CD4-positive, alpha-beta T cell (primary cell): ENCODE measurements around the gene GNA15. TPM values are rescaled to one million over a fixed set of nuclear protein-coding genes. Genes with fewer than 3 reads are reported as not detected.

Experiments used
- ATAC-seq: fragments of 200-7000 bp; cut with Tn5 transposase; one replicate; pipeline ENCODE4 v1.10.0; 2022; ENCODE audit warnings: mild to moderate bottlenecking; ENCODE audit not compliant: poor library complexity
- CTCF ChIA-PET: fragments of 350-600 bp; sonication (Branson Sonifier 250); formaldehyde crosslinking; loops from one replicate; lab custom pipeline; 2021; ENCODE audit warnings: antibody characterized with exemption, inconsistent platforms; lab: Charles Lee
- POLR2A ChIA-PET: fragments of 350-600 bp; sonication (Branson Sonifier 250); formaldehyde crosslinking; loops from one replicate; lab custom pipeline; 2021; ENCODE audit warnings: antibody characterized with exemption, inconsistent platforms; lab: Charles Lee
- DNase-seq, 14 experiments: peaks; one replicate each; pipeline ENCODE4 v3.0.0-alpha.2; 2013 to 2020; ENCODE audit warnings: mixed read lengths in 2 of 14
- H3K27ac ChIP-seq, 2 donors: one replicate each; pipeline versions ENCODE4 v1.5.1 to v1.7.0; 2013; ENCODE audit warnings: low read length in 2 of 2, low read depth in 1 of 2, mild to moderate bottlenecking in 1 of 2
- H3K27me3 ChIP-seq, 2 experiments: 1 replicate in 1 of 2; 2 replicates in 1 of 2; pipeline versions ENCODE4 v1.6.1 to v1.7.0; 2013; ENCODE audit warnings: low read length in 2 of 2, control low read depth in 1 of 2, mild to moderate bottlenecking in 1 of 2, moderate library complexity in 1 of 2; ENCODE audit not compliant: insufficient read depth in 2 of 2, control insufficient read depth in 1 of 2
- H3K36me3 ChIP-seq: one replicate; pipeline ENCODE4 v1.6.1; 2013; ENCODE audit warnings: low read length, control low read depth; ENCODE audit not compliant: insufficient read depth
- H3K4me1 ChIP-seq: one replicate; pipeline ENCODE4 v1.6.1; 2013; ENCODE audit warnings: low read length, control low read depth; ENCODE audit not compliant: insufficient read depth
- H3K4me3 ChIP-seq: one replicate; pipeline ENCODE4 v1.5.1; 2013; ENCODE audit warnings: mild to moderate bottlenecking, low read length, moderate library complexity
- H3K9me3 ChIP-seq, 2 experiments: 1 replicate in 1 of 2; 2 replicates in 1 of 2; pipeline versions ENCODE4 v1.6.1 to v1.7.0; 2013; ENCODE audit warnings: low read length in 2 of 2, mild to moderate bottlenecking in 2 of 2, control low read depth in 1 of 2, moderate library complexity in 1 of 2; ENCODE audit not compliant: control insufficient read depth in 1 of 2, insufficient read depth in 1 of 2
- H3K27ac Mint-ChIP-seq: one replicate; pipeline ENCODE4 v1.8.0; 2020; ENCODE audit warnings: mixed read lengths
- H3K27me3 Mint-ChIP-seq: one replicate; pipeline ENCODE4 v1.8.0; 2021; ENCODE audit warnings: mixed read lengths
- H3K36me3 Mint-ChIP-seq: one replicate; pipeline ENCODE4 v1.8.0; 2021; ENCODE audit warnings: low read depth, mixed read lengths
- H3K4me1 Mint-ChIP-seq: one replicate; pipeline ENCODE4 v1.8.0; 2021; ENCODE audit warnings: low read depth, mixed read lengths
- H3K4me3 Mint-ChIP-seq: one replicate; pipeline ENCODE4 v1.8.0; 2020; ENCODE audit warnings: mild to moderate bottlenecking, mixed read lengths
- H3K9me3 Mint-ChIP-seq: one replicate; pipeline ENCODE4 v1.8.0; 2020; ENCODE audit warnings: mixed read lengths
- CTCF ChIP-seq: fragments of 200-600 bp; IDR thresholded peaks from one replicate; pipeline ENCODE4 v1.8.0; 2022; ENCODE audit warnings: antibody characterized with exemption, mild to moderate bottlenecking
- intact Hi-C, 2 experiments: fragments of 100-400 bp; cut with DNase I in 1 of 2; cut with micrococcal nuclease in 1 of 2; formaldehyde crosslinking; loops; one replicate each; pipeline versions ENCODE4 v1.15.1 to v1.9.0; 2023 to 2025; cut with DNase I, micrococcal nuclease
- total RNA-seq, 174 experiments: library from RNA in 2 of 174; stranded (reverse) in 2 of 174; gene quantifications; one replicate each; pipeline ENCODE4 v1.2.3 and lab custom pipeline; 2021 to 2026

The GNA15 gene
- total RNA-seq, 2 experiments from 2014 or later = 12.1 to 14.9 TPM

DNA sequence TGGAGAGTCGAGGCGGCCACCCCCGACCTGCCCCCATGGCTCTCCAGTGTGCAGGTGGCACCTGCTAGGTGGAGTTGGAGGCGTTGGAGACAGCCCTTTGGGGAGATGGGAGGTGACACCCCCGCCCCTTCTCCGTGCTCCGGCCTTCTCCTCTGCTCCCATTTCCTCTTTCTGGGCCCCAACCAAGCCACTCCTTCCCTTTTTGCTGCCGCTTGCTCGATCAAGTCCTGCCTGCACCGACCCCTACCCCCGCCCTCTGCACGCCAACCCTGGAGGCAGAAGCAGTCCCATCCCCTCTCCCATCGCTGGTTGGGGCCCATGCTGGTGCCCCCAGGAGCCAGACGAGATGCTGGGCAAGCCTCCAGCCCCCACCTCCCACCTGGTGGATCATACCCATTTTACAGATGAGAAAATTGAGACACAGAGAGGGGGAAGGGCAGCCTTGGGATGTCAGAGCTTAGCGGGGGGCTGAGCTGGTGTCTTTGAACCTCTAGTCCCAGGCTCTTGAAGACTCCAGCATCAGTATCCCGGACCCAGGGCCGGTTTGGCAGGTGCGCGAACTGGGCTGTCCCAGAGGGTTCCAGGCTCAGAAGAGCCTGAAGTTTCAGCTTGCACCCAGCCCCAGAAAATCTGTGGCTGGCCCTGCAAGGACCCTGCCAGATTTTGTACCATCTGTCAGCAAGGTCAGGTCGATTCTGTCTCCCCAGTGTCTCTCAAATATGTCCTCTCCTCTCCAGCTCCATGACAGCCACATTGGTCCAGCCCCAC lies 10.3 kb downstream of the GNA15 start:
- Mint-ChIP-seq H3K27ac (no peak overlapping the region), H3K4me3 (no peak overlapping the region), H3K9me3 (no peaks in the 10 kb centered on the region), H3K27me3 (no peaks in the 10 kb centered on the region), H3K36me3 (no peaks in the 10 kb centered on the region), H3K4me1 (no peaks in the 10 kb centered on the region)
- ChIA-PET CTCF (interaction anchor here (0.7 to 1.6 kb wide), 4 partner anchors 17 to 43 kb away, joined by 3 to 7 read pairs (median 4); no protein-coding TSS in a partner anchor), POLR2A (no interaction called here)
- Histone ChIP-seq H3K9me3 (no peaks in the 10 kb centered on the region), H3K4me3 (no peak overlapping the region), H3K4me1 (peaks cover 26% of the 10 kb centered on the region), H3K36me3 (peaks cover 5% of the 10 kb centered on the region), H3K27ac (no peak overlapping the region), H3K27me3 (no peaks in the 10 kb centered on the region)
- intact Hi-C loops = loop anchor here (1.0 kb wide), 1 partner anchor 17 kb away; no protein-coding TSS in a partner anchor
- no peak for ATAC-seq
- DNase-seq = peak in 2 of 14 experiments; percentile 51 to 55
- no peak for TF ChIP-seq CTCF

- Mint-ChIP-seq H3K9me3 (no peaks in the 10 kb centered on the region), H3K36me3 (no peaks in the 10 kb centered on the region), H3K4me3 (no peak overlapping the region), H3K4me1 (no peaks in the 10 kb centered on the region), H3K27me3 (no peaks in the 10 kb centered on the region), H3K27ac (no peak overlapping the region)
- POLR2A ChIA-PET = no interaction called here
- no peaks in the 10 kb centered on the region for H3K27me3 ChIP-seq
- ATAC-seq (peak; percentile 75), DNase-seq (peak; percentile 43 to 81 (median 68))
- TF ChIP-seq CTCF = peak; percentile 84
- peaks cover 20% of the 10 kb centered on the region for H3K4me1 ChIP-seq
- peaks cover 5% of the 10 kb centered on the region for H3K36me3 ChIP-seq
- H3K4me3 ChIP-seq = no peak overlapping the region
- intact Hi-C loops = loop anchor here (1.0 kb wide), 1 partner anchor 17 kb away; no protein-coding TSS in a partner anchor
- H3K9me3 ChIP-seq = no peaks in the 10 kb centered on the region
- CTCF ChIA-PET = interaction anchor here (0.6 to 1.5 kb wide), 3 partner anchors 18 to 1061 kb away, joined by 3 to 6 read pairs (median 3); no protein-coding TSS in a partner anchor
- no peak overlapping the region for H3K27ac ChIP-seq
These were observed 10.9 kb downstream of the GNA15 start for GRCh38 chr19:3146677-3147100.

- Histone ChIP-seq H3K4me3 (no peak overlapping the region), H3K4me1 (peaks cover 21% of the 10 kb centered on the region), H3K9me3 (peaks cover 0 to under 1% of the 10 kb centered on the region in 2 experiments), H3K36me3 (peaks cover 7% of the 10 kb centered on the region), H3K27ac (no peak overlapping the region), H3K27me3 (no peaks in the 10 kb centered on the region)
- no peak for ATAC-seq
- Mint-ChIP-seq H3K4me3 (no peak overlapping the region), H3K4me1 (no peaks in the 10 kb centered on the region), H3K36me3 (no peaks in the 10 kb centered on the region), H3K27me3 (no peaks in the 10 kb centered on the region), H3K9me3 (no peaks in the 10 kb centered on the region), H3K27ac (no peak overlapping the region)
- TF ChIP-seq CTCF = no peak
- intact Hi-C loops = no loop called here
- CTCF ChIA-PET = no interaction called here
- POLR2A ChIA-PET = no interaction called here
- no peak for DNase-seq
These were observed 12.7 kb downstream of the GNA15 start for GRCh38 chr19:3148503-3148902.
